K562 (cell line): ENCODE measurements around the gene FAM136A. TPM values are rescaled to one million over a fixed set of nuclear protein-coding genes. Genes with fewer than 3 reads are reported as not detected.
A peak's percentile ranks its signal among the peaks of the same experiment; 100 is the strongest.

Source experiments
- ATF1 ChIP-seq, 2 experiments: fragments of 450-650 bp in 1 of 2; IDR thresholded peaks; 2 replicates each; pipeline ENCODE4 v1.6.1; 2016; ENCODE audit warnings: missing compliant biosample characterization in 1 of 2, missing genetic modification characterization in 1 of 2
- BCLAF1 ChIP-seq, 2 experiments: fragments of 450-650 bp in 1 of 2; IDR thresholded peaks; 2 replicates each; pipeline ENCODE4 v1.6.1; 2011 to 2017; ENCODE audit warnings: low read depth in 2 of 2, antibody characterized with exemption in 1 of 2, borderline replicate concordance in 1 of 2, low read length in 1 of 2, mild to moderate bottlenecking in 1 of 2, mixed read lengths in 1 of 2; ENCODE audit not compliant: control insufficient read depth in 1 of 2
- CXXC5 ChIP-seq: fragments of 250-450 bp; sonication (Bioruptor Pico); IDR thresholded peaks from 2 replicates; pipeline ENCODE4 v1.8.0; 2022; ENCODE audit warnings: inconsistent platforms, mild to moderate bottlenecking, moderate library complexity
- ELK3 ChIP-seq: fragments of 450-650 bp; formaldehyde crosslinking; IDR thresholded peaks from 2 replicates; pipeline ENCODE4 v1.4.0; 2020; ENCODE audit warnings: mild to moderate bottlenecking
- HNRNPK ChIP-seq: fragments of 200-400 bp; formaldehyde crosslinking; IDR thresholded peaks from one replicate; pipeline ENCODE4 v1.6.1; 2018; ENCODE audit warnings: mild to moderate bottlenecking, low read depth, low read length; ENCODE audit not compliant: poor library complexity, severe bottlenecking
- NR2F6 ChIP-seq: fragments of 450-650 bp; formaldehyde crosslinking; IDR thresholded peaks from 2 replicates; pipeline ENCODE4 v1.4.0; 2020; ENCODE audit warnings: mild to moderate bottlenecking
- PCBP2 ChIP-seq: fragments of 200-400 bp; formaldehyde crosslinking; IDR thresholded peaks from 2 replicates; pipeline ENCODE4 v1.6.1; 2018; ENCODE audit warnings: low read length, low read depth, mild to moderate bottlenecking, moderate library complexity; ENCODE audit not compliant: poor library complexity, severe bottlenecking
- POLR2H ChIP-seq: IDR thresholded peaks from 2 replicates; pipeline ENCODE4 v1.6.1; 2016; ENCODE audit warnings: missing genetic modification characterization, low read depth, mild to moderate bottlenecking, control low read depth, missing compliant biosample characterization, moderate library complexity
- RBM17 ChIP-seq: fragments of 200-400 bp; formaldehyde crosslinking; IDR thresholded peaks from 2 replicates; pipeline ENCODE4 v1.6.1; 2017; ENCODE audit warnings: low read depth, mild to moderate bottlenecking, low read length, borderline replicate concordance
- RBM39 ChIP-seq: fragments of 200-400 bp; formaldehyde crosslinking; optimal IDR thresholded peaks from 2 replicates; pipeline ENCODE3; 2018; ENCODE audit warnings: low read depth, low read length
- SMARCC2 ChIP-seq: fragments of 450-650 bp; IDR thresholded peaks from 2 replicates; pipeline ENCODE4 v1.6.1; 2017; ENCODE audit warnings: antibody characterized with exemption, moderate library complexity, mild to moderate bottlenecking, low read depth
- SRSF9 ChIP-seq: fragments of 200-400 bp; formaldehyde crosslinking; IDR thresholded peaks from 2 replicates; pipeline ENCODE4 v1.6.1; 2017; ENCODE audit warnings: low read depth, low read length, borderline replicate concordance
- TBP ChIP-seq: optimal IDR thresholded peaks from 2 replicates; pipeline ENCODE3; 2011; ENCODE audit warnings: low read depth, low read length, improper control_type of control experiment
- TEAD2 ChIP-seq: fragments of 450-650 bp; IDR thresholded peaks from 2 replicates; pipeline ENCODE4 v1.6.1; 2016; ENCODE audit warnings: missing genetic modification characterization, control low read depth, missing compliant biosample characterization
- TFAM ChIP-seq: fragments of 250-450 bp; sonication (Bioruptor Pico); conservative IDR thresholded peaks from 2 replicates; pipeline ENCODE4 v1.5.0; 2021; ENCODE audit warnings: mild to moderate bottlenecking, moderate library complexity
- YBX1 ChIP-seq: fragments of 450-650 bp; IDR thresholded peaks from 2 replicates; pipeline ENCODE4 v1.7.1; 2016; ENCODE audit warnings: mild to moderate bottlenecking
- ZBTB8A ChIP-seq: fragments of 450-650 bp; IDR thresholded peaks from 2 replicates; pipeline ENCODE4 v1.6.1; 2018; ENCODE audit warnings: mild to moderate bottlenecking, moderate library complexity; ENCODE audit not compliant: partially characterized antibody
- ZNF224 ChIP-seq: sonication (generic); formaldehyde crosslinking; IDR thresholded peaks from 2 replicates; pipeline ENCODE4 v1.8.0; 2022; ENCODE audit warnings: mild to moderate bottlenecking, missing genetic modification reagents
- ZNF41 ChIP-seq: fragments of 250-450 bp; sonication (Bioruptor Pico); conservative IDR thresholded peaks from 2 replicates; pipeline ENCODE4 v1.4.0; 2020; ENCODE audit warnings: mild to moderate bottlenecking
- ZNF507 ChIP-seq: conservative IDR thresholded peaks from 2 replicates; pipeline ENCODE4 v1.6.1; 2017; ENCODE audit warnings: missing genetic modification characterization, missing compliant biosample characterization
- ZNF518B ChIP-seq: fragments of 250-450 bp; sonication (Bioruptor Pico); IDR thresholded peaks from 2 replicates; pipeline ENCODE4 v1.5.0; 2021; ENCODE audit warnings: mild to moderate bottlenecking, moderate library complexity
- polyA plus RNA-seq, 8 experiments: library from polyadenylated mRNA; depleted of rRNA in 4 of 8; stranded (reverse) in 5 of 8; unstranded in 3 of 8; fragments of >200 nt; fragmentation: Nextera tagmentation in 2 of 8; fragmentation: Illumina TruSeq in 1 of 8; extraction: Ambion mirVana in 2 of 8; extraction: Trizol in 1 of 8; gene quantifications; 2 replicates each; pipeline versions ENCODE4 v1.2.1 to v1.2.3, GENCODE V29; 2011 to 2014; ENCODE audit warnings: inconsistent platforms in 1 of 8, missing spikeins in 1 of 8
- total RNA-seq, 7 experiments: library from RNA; depleted of rRNA in 6 of 7; stranded (reverse); fragments of >200 nt in 6 of 7; fragmentation: Illumina TruSeq in 2 of 7; extraction: Trizol in 2 of 7; gene quantifications; 2 replicates each; pipeline versions ENCODE4 v1.2.1 to v1.2.3, GENCODE V29; 2011 to 2021; ENCODE audit warnings: low replicate concordance in 1 of 7

Gene FAM136A
- total and polyA plus RNA-seq, 9 of the 15 experiments (the other 6 are each of a cell fraction or from before 2014, with no cell fraction given): 89.0 to 151 (median 104) TPM

- TF ChIP-seq PCBP2 (no peak), SMARCC2 (no peak), TEAD2 (tag) (no peak), ZNF518B (CRISPR knock-in tag) (no peak), ZNF41 (no peak), ELK3 (CRISPR knock-in tag) (no peak), ZNF507 (tag) (no peak), ZNF224 (CRISPR knock-in tag) (no peak), POLR2H (0 out of 2 replicates have a peak, but pooled peaks have one; percentile 95), HNRNPK (no peak), TFAM (no peak), BCLAF1 (IDR thresholded peaks at IDR 0.05; ENCODE audit: borderline replicate concordance in 1 of 2, control insufficient read depth in 1 of 2, low read depth in 2 of 2, low read length in 1 of 2) (no peak), RBM17 (no peak), TBP (no peak), SRSF9 (no peak), ZBTB8A (no peak), CXXC5 (CRISPR knock-in tag) (no peak), RBM39 (no peak), YBX1 (no peak), ATF1 (CRISPR knock-in tag; IDR thresholded peaks at IDR 0.05) (no peak), ATF1 (tag; IDR thresholded peaks at IDR 0.05) (peak; percentile 38), NR2F6 (CRISPR knock-in tag) (no peak)
These were observed 53.6 kb downstream of the FAM136A start, which contains the start of gene TIA1 (continued) for GRCh38 chr2:70248181-70248847.
